Esophagus squamous epithelium (tissue), 5 donors: Measurements from ENCODE around the gene PMM1. TPM values are rescaled to one million over a fixed set of nuclear protein-coding genes. Genes with fewer than 3 reads are reported as not detected.
"Not testable (repeated sequence)": the region's sequence is repeated elsewhere in the genome, so short reads cannot be mapped to it uniquely, and the experiment has no call there.

Source experiments
- DNase-seq: peaks from one replicate; lab custom pipeline; 2025; lab: John Stamatoyannopoulos, UW
- H3K27ac ChIP-seq, 4 donors: fragments of 200-600 bp; sonication (generic); one replicate each; pipeline ENCODE4 v1.5.1; 2016 to 2019; ENCODE audit warnings: mild to moderate bottlenecking in 1 of 4
- H3K27me3 ChIP-seq, 4 donors: fragments of 200-600 bp; sonication (generic); 1 replicate in 3 of 4; 2 replicates in 1 of 4; pipeline versions ENCODE4 v1.5.1 to v1.6.0; 2017 to 2021; ENCODE audit warnings: antibody characterized with exemption in 1 of 4
- H3K36me3 ChIP-seq, 3 donors: fragments of 200-600 bp; sonication (generic); one replicate each; pipeline ENCODE4 v1.5.1; 2016 to 2019
- H3K4me1 ChIP-seq, 3 donors: fragments of 200-600 bp; sonication (generic); one replicate each; pipeline ENCODE4 v1.5.1; 2017 to 2019
- H3K4me3 ChIP-seq, 4 donors: fragments of 200-600 bp; sonication (generic); 1 replicate in 3 of 4; 2 replicates in 1 of 4; pipeline ENCODE4 v1.5.1; 2016 to 2019; ENCODE audit warnings: mild to moderate bottlenecking in 2 of 4, moderate library complexity in 1 of 4
- H3K9me3 ChIP-seq, 3 donors: fragments of 200-600 bp; sonication (generic); one replicate each; pipeline ENCODE4 v1.5.1; 2016 to 2019
- CTCF ChIP-seq, 6 experiments: fragments of 450-650 bp in 4 of 6; fragments of 200-600 bp in 2 of 6; sonication (generic) in 2 of 6; IDR thresholded peaks; one replicate each; pipeline ENCODE4 v1.5.1; 2016 to 2019; ENCODE audit warnings: antibody characterized with exemption in 6 of 6, mild to moderate bottlenecking in 4 of 6, moderate library complexity in 4 of 6
- POLR2A ChIP-seq, 4 donors: fragments of 450-650 bp; IDR thresholded peaks; one replicate each; pipeline ENCODE4 v1.6.1; 2017; ENCODE audit warnings: antibody characterized with exemption in 4 of 4, mild to moderate bottlenecking in 4 of 4, moderate library complexity in 3 of 4
- WGBS, 2 donors: methylation state at CpG; one replicate each; pipeline ENCODE4 v1.1.5; 2018; 5-methylcytosine and 5-hydroxymethylcytosine counted together
- intact Hi-C: fragments of 100-400 bp; cut with DNase I; formaldehyde crosslinking; loops from one replicate; pipeline ENCODE4 v1.15.0; 2022
- total RNA-seq, 4 donors: library from RNA; depleted of rRNA; stranded (reverse); fragments of >200 nt; gene quantifications; one replicate each; pipeline ENCODE4 v1.1.0, GENCODE V29; 2016
- donor health status: DM: yes; HTN: yes; CAD: no.

Gene PMM1
- total RNA-seq, 4 donors from 2014 or later, result 17.9 to 65.2 (median 49.5) TPM

GRCh38 chr22:41578114-41578513 lies 11.5 kb downstream of the PMM1 start:
- H3K9me3 ChIP-seq, result no peaks in the 10 kb centered on the region
- intact Hi-C loops, result no loop called here
- TF ChIP-seq CTCF (IDR thresholded peaks at IDR 0.05), result no peak
- no peak for TF ChIP-seq POLR2A (IDR thresholded peaks at IDR 0.05)
- H3K36me3 ChIP-seq, result peaks cover 11 to 91% (median 31%) of the 10 kb centered on the region in 3 donors
- no peak overlapping the region for H3K4me3 ChIP-seq
- WGBS, 2 donors, result 85 to 98% methylated on average over 8 of the region's 8 CpGs
- H3K27me3 ChIP-seq, result no peaks in the 10 kb centered on the region
- no peak for DNase-seq
- peaks cover 3 to 11% (median 7%) of the 10 kb centered on the region in 3 donors for H3K4me1 ChIP-seq
- H3K27ac ChIP-seq, result no peak overlapping the region

GRCh38 chr22:41576877-41577276 lies 12.8 kb downstream of the PMM1 start:
- Histone ChIP-seq H3K27me3 (no peaks in the 10 kb centered on the region), H3K4me1 (peaks cover 3 to 11% (median 7%) of the 10 kb centered on the region in 3 donors), H3K9me3 (no peaks in the 10 kb centered on the region), H3K4me3 (no peak overlapping the region), H3K27ac (peak overlapping the region in 1 of 4 donors; percentile 13), H3K36me3 (peaks cover 7 to 78% (median 31%) of the 10 kb centered on the region in 3 donors)
- WGBS, 2 donors, result 66% methylated on average over 3 of the region's 9 CpGs; no CpG with 5 or more reads in 1 of the 2 donors
- no peak for DNase-seq
- intact Hi-C loops, result no loop called here
- TF ChIP-seq POLR2A (IDR thresholded peaks at IDR 0.05) (no peak), CTCF (IDR thresholded peaks at IDR 0.05) (peak in 5 of 6 experiments; percentile 37 to 79 (median 55))

GRCh38 chr22:41575533-41575932 lies 14.1 kb downstream of the PMM1 start:
- H3K4me1 ChIP-seq, result peaks cover 3 to 11% (median 7%) of the 10 kb centered on the region in 3 donors
- no peaks in the 10 kb centered on the region for H3K27me3 ChIP-seq
- no peak for DNase-seq
- peak overlapping the region in 3 of 4 donors; percentile 59 to 70 (median 62) for H3K27ac ChIP-seq
- 100% methylated on average over 6 of the region's 15 CpGs; no CpG with 5 or more reads in 1 of the 2 donors for WGBS, 2 donors
- H3K9me3 ChIP-seq, result no peaks in the 10 kb centered on the region
- peaks cover 7 to 65% (median 31%) of the 10 kb centered on the region in 3 donors for H3K36me3 ChIP-seq
- no peak overlapping the region for H3K4me3 ChIP-seq
- intact Hi-C loops, result no loop called here
- TF ChIP-seq CTCF (IDR thresholded peaks at IDR 0.05) (no peak), POLR2A (IDR thresholded peaks at IDR 0.05) (no peak)

DNA sequence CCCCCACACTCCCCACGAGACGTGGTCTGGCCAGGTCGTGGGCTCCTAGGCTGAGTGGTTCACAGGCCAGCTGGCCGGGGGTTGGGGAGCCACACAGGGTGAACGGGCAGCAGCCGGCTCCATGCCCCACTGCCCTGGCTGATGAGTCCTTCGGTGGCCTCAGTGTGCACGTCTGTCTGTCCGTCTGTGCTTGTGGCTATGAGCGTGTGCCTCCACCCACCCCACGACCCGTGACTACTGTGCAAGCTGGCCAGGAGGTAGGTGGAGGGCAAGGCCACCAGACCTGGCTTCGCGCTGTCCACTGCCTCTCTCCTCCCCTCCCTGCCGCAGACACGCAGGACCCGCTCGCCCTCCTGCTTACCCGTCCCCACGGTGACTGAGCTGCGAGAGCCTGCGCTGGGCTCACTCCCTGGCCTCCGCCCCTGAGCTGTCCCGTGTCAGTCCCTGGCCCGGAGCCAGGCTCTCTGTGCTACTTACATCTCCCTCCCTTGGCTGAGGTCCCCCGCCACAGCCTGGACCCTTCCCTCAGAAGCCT lies 14.7 kb downstream of the PMM1 start:
- WGBS, 2 donors, result 84% methylated on average over 13 of the region's 26 CpGs; no CpG with 5 or more reads in 1 of the 2 donors
- peaks cover 3 to 59% (median 26%) of the 10 kb centered on the region in 3 donors for H3K36me3 ChIP-seq
- H3K27ac ChIP-seq, result peak overlapping the region in 3 of 4 donors; percentile 59 to 70 (median 62)
- no peaks in the 10 kb centered on the region for H3K9me3 ChIP-seq
- DNase-seq, result no peak
- no peaks in the 10 kb centered on the region for H3K27me3 ChIP-seq
- no peak for TF ChIP-seq CTCF (IDR thresholded peaks at IDR 0.05)
- no peak for TF ChIP-seq POLR2A (IDR thresholded peaks at IDR 0.05)
- H3K4me1 ChIP-seq, result peaks cover 3 to 11% (median 7%) of the 10 kb centered on the region in 3 donors
- no peak overlapping the region for H3K4me3 ChIP-seq
- intact Hi-C loops, result no loop called here

DNA sequence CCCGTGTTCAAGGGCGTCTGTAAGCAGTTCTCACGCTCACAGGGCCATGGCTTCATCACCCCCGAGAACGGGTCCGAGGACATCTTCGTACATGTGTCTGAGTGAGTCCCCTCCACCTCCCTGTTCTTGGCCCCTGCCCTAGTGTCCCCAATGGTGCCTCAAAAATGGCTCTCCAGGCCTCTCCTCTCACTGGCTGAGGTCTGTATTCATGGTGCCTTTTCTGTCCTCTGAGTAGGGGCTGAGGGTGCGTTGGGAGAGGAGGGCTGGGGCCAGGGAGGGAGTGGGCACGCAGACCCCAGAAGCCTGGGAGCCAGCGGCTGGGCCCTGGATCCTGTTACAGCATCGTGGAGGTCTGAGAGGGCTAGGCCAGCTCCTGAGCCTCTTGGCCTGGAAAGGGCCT lies 16.0 kb downstream of the PMM1 start:
- intact Hi-C loops, result no loop called here
- Histone ChIP-seq H3K36me3 (peaks cover 0 to 46% (median 21%) of the 10 kb centered on the region in 3 donors), H3K9me3 (no peaks in the 10 kb centered on the region), H3K27ac (no peak overlapping the region), H3K27me3 (no peaks in the 10 kb centered on the region), H3K4me3 (no peak overlapping the region), H3K4me1 (peaks cover 3 to 11% (median 7%) of the 10 kb centered on the region in 3 donors)
- WGBS, 2 donors, result 70 to 88% methylated on average over 4 to 6 of the region's 11 CpGs
- TF ChIP-seq POLR2A (IDR thresholded peaks at IDR 0.05) (no peak), CTCF (IDR thresholded peaks at IDR 0.05) (no peak)
- DNase-seq, result no peak

- DNase-seq, H3K27ac ChIP-seq, H3K27me3 ChIP-seq, H3K4me3 ChIP-seq, intact Hi-C loops, H3K9me3 ChIP-seq: not testable (repeated sequence)
- H3K36me3 ChIP-seq, result peaks cover 0 to 32% (median 11%) of the 10 kb centered on the region in 3 donors
- 96 to 100% methylated on average over 3 of the region's 3 CpGs for WGBS, 2 donors
- H3K4me1 ChIP-seq, result peaks cover 3 to 11% (median 7%) of the 10 kb centered on the region in 3 donors
These were observed 17.3 kb downstream of the PMM1 start for GRCh38 chr22:41572305-41572704.
